ENCODE measurements around the gene MARK2.

Gene MARK2

GRCh38 chr11:63910675-63911074 is 71.8 kb downstream of the MARK2 start:
- TF ChIP-seq FOXP2 (optimal IDR thresholded peaks at IDR 0.05; ENCODE audit: borderline replicate concordance, extremely low read depth, extremely low read length, insufficient read depth) (no peak), POLR2AphosphoS5 (IDR thresholded peaks at IDR 0.05; ENCODE audit: low read depth, low read length) (no peak), SIN3A (IDR thresholded peaks at IDR 0.05; ENCODE audit: borderline replicate concordance, insufficient read depth, low read length) (no peak), TAF1 (IDR thresholded peaks at IDR 0.05; ENCODE audit: borderline replicate concordance, insufficient read depth, low read length) (no peak), REST (IDR thresholded peaks at IDR 0.05; ENCODE audit: insufficient read depth in 1 of 2, low read depth in 2 of 2, low read length in 2 of 2) (no peak)

GRCh38 chr11:63911440-63911839 is 72.5 kb downstream of the MARK2 start:
- TF ChIP-seq POLR2AphosphoS5 (IDR thresholded peaks at IDR 0.05; ENCODE audit: low read depth, low read length) (no peak), SIN3A (IDR thresholded peaks at IDR 0.05; ENCODE audit: borderline replicate concordance, insufficient read depth, low read length) (no peak), FOXP2 (optimal IDR thresholded peaks at IDR 0.05; ENCODE audit: borderline replicate concordance, extremely low read depth, extremely low read length, insufficient read depth) (no peak), TAF1 (IDR thresholded peaks at IDR 0.05; ENCODE audit: borderline replicate concordance, insufficient read depth, low read length) (no peak)

GRCh38 chr11:63911876-63912275 is 73.0 kb downstream of the MARK2 start:
- no peak for TF ChIP-seq POLR2AphosphoS5 (IDR thresholded peaks at IDR 0.05; ENCODE audit: low read depth, low read length)
- TF ChIP-seq SIN3A (IDR thresholded peaks at IDR 0.05; ENCODE audit: borderline replicate concordance, insufficient read depth, low read length): no peak
- TF ChIP-seq FOXP2 (optimal IDR thresholded peaks at IDR 0.05; ENCODE audit: borderline replicate concordance, extremely low read depth, extremely low read length, insufficient read depth): no peak
- no peak for TF ChIP-seq TAF1 (IDR thresholded peaks at IDR 0.05; ENCODE audit: borderline replicate concordance, insufficient read depth, low read length)
- TF ChIP-seq REST (IDR thresholded peaks at IDR 0.05; ENCODE audit: insufficient read depth in 1 of 2, low read depth in 2 of 2, low read length in 2 of 2): no peak

- TF ChIP-seq POLR2AphosphoS5 (IDR thresholded peaks at IDR 0.05; ENCODE audit: low read depth, low read length) (no peak), TAF1 (IDR thresholded peaks at IDR 0.05; ENCODE audit: borderline replicate concordance, insufficient read depth, low read length) (no peak), FOXP2 (optimal IDR thresholded peaks at IDR 0.05; ENCODE audit: borderline replicate concordance, extremely low read depth, extremely low read length, insufficient read depth) (no peak), REST (IDR thresholded peaks at IDR 0.05; ENCODE audit: insufficient read depth in 1 of 2, low read depth in 2 of 2, low read length in 2 of 2) (no peak), SIN3A (IDR thresholded peaks at IDR 0.05; ENCODE audit: borderline replicate concordance, insufficient read depth, low read length) (no peak)
Measured at GRCh38 chr11:63912678-63913077, 73.8 kb downstream of the MARK2 start.

- no peak for TF ChIP-seq FOXP2 (optimal IDR thresholded peaks at IDR 0.05; ENCODE audit: borderline replicate concordance, extremely low read depth, extremely low read length, insufficient read depth)
- TF ChIP-seq REST (IDR thresholded peaks at IDR 0.05; ENCODE audit: insufficient read depth in 1 of 2, low read depth in 2 of 2, low read length in 2 of 2): no peak
- no peak for TF ChIP-seq POLR2AphosphoS5 (IDR thresholded peaks at IDR 0.05; ENCODE audit: low read depth, low read length)
- TF ChIP-seq SIN3A (IDR thresholded peaks at IDR 0.05; ENCODE audit: borderline replicate concordance, insufficient read depth, low read length): no peak
- TF ChIP-seq TAF1 (IDR thresholded peaks at IDR 0.05; ENCODE audit: borderline replicate concordance, insufficient read depth, low read length): no peak
Measured at GRCh38 chr11:63913866-63914830, 75.2 kb downstream of the MARK2 start.
